GM20431 (cell line): ENCODE data around the gene SERPINB3.
"Not testable (repeated sequence)": the region's sequence is repeated elsewhere in the genome, so short reads cannot be mapped to it uniquely, and the experiment has no call there.

ENCODE experiments used
- in situ Hi-C: fragments of 300-500 bp; cut with MseI, MboI; formaldehyde crosslinking; loops from one replicate; pipeline ENCODE4 v1.15.0; 2020; ENCODE audit warnings: low sequenced_read_pairs; ENCODE audit not compliant: unreplicated experiment

SERPINB3 gene

GRCh38 chr18:63650271-63650670 lies 11.4 kb downstream of the SERPINB3 start:
- in situ Hi-C loops: not testable (repeated sequence)

- in situ Hi-C loops: no loop called here
Observed at GRCh38 chr18:63648241-63648640, 13.5 kb downstream of the SERPINB3 start.

GRCh38 chr18:63646936-63647335 lies 14.8 kb downstream of the SERPINB3 start:
- in situ Hi-C loops: no loop called here

DNA sequence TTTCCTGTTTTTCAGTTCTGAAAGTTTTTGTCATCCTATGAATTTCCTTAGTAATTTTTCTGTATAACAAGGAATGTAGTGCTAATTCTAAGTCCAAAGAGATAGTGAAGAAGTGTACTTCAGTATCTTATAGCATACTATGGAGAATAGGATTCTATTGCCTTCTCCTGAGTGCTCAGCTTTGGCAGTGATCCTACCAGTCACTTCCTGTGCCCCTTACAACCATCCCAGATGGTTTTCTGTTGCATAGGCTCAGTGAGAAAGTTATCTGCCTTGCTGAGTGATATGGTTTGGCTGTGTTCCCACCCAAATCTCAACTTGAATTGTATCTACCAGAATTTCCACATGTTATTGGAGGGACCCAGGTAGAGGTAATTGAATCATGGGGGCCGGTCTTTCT lies 17.0 kb downstream of the SERPINB3 start:
- in situ Hi-C loops: not testable (repeated sequence)

- in situ Hi-C loops: not testable (repeated sequence)
Observed at GRCh38 chr18:63644142-63644541, 17.6 kb downstream of the SERPINB3 start, which contains the start of gene SERPINB4. SERPINB4 (minus strand) TSS chr18:63644256; CDS start chr18:63643577, 679 bp downstream.

DNA sequence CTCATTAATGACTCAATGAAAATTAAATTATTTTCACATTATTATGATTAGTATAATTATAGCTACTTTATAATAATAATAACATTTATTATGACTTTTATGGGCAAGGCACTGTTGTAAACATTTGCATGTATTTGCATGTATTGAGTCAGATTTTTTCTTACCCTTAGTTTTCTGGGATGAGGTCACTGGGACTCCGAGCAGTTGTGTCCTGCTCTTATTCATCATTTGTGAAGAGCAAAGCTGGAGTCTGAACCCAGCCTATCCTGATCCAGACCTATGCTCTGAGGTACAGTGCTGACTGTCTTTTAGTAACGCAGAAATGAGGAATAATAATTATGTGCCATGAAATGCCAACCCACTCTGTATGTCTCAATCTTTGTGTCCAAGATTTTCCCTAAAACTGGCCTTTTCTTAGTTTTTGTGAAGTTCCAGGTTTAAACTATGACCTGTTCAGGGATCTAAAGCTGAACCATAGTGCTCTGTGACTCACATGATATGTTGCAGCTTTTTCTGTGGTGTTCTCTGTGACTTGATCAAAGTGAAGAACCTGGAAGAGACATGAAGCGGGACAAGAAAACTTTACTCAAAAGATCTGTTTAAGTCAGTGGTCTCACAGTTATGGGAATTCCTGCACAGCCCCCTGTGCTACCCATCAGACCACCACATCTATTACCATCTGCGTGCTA lies 18.9 kb downstream of the SERPINB3 start:
- in situ Hi-C loops: not testable (repeated sequence)

- in situ Hi-C loops: not testable (repeated sequence)
Observed at GRCh38 chr18:63641157-63641680, 20.5 kb downstream of the SERPINB3 start.

- in situ Hi-C loops: no loop called here
Observed at GRCh38 chr18:63637703-63638102, 24.0 kb downstream of the SERPINB3 start.

DNA sequence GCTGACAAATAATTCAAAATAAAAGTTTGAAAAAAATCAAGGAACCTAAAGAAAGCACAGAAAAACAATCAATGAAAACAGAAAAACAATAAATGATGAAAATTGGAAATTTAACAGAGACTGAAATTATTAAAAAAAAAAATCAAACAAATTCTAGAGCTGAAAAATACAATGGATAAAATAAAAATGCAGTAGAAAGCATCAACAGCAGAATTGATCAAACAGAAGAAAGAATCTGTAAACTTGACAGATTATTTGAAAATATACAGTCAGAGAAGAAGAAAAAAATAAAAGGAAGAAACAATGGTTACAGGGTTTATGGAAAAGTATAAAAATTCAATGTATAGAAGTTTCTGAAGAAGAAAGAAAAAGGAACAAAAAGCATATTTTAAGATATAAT lies 33.9 kb downstream of the SERPINB3 start:
- in situ Hi-C loops: no loop called here

DNA sequence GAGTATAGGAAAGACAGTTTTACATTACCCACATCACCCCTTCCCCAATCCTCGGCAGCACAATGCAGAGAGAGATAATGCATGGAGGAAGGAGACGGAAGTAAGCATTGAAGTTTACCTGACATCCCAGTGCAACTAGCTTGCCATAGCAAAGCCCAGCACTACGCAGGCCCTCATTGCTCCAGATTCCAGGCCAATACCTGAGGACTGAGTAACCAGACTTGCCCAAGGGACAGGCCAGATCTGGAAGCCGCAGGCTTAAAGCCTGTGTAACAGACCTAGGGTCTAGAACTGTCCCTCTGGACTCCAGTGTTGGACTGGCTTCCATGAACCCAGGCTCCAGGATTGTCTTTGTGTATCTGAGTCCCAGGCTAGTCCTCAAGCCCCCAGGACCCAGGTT lies 35.3 kb downstream of the SERPINB3 start:
- in situ Hi-C loops: no loop called here

DNA sequence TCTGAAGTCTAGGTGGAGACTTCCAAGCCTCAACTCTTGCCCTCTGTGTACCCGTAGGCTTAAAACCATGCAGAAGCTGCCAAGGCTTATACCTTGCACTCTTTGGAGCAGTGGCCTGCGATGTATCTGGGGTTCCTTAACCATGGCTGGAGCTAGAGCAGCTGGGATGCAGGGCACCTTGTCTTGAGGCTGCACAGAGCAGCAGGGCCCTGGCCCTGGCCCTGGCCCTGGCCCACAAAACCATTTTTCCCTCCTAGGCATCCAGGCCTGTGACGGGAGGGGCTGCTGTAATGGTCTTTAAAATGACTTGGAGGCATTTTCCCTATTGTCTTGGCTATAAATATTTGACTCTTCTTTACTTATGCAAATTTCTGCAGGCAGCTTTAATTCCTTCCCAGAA lies 36.8 kb downstream of the SERPINB3 start:
- in situ Hi-C loops: no loop called here

GRCh38 chr18:63619661-63620060 lies 42.0 kb downstream of the SERPINB3 start:
- in situ Hi-C loops: no loop called here

DNA sequence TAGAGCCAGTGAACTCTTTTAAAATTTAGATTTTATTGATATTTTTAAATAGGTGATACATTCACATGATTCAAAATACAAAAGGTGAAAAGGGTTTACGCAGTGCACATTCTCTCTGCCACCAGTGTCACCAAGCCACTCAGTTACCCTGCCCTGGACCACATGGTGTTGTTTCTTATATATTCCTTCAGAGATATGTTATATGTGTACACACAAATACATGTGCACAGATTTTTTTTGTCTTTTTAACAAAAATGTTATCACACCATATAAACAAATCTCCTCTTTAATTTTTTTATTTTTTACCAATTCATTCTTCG lies 43.8 kb downstream of the SERPINB3 start:
- in situ Hi-C loops: no loop called here

DNA sequence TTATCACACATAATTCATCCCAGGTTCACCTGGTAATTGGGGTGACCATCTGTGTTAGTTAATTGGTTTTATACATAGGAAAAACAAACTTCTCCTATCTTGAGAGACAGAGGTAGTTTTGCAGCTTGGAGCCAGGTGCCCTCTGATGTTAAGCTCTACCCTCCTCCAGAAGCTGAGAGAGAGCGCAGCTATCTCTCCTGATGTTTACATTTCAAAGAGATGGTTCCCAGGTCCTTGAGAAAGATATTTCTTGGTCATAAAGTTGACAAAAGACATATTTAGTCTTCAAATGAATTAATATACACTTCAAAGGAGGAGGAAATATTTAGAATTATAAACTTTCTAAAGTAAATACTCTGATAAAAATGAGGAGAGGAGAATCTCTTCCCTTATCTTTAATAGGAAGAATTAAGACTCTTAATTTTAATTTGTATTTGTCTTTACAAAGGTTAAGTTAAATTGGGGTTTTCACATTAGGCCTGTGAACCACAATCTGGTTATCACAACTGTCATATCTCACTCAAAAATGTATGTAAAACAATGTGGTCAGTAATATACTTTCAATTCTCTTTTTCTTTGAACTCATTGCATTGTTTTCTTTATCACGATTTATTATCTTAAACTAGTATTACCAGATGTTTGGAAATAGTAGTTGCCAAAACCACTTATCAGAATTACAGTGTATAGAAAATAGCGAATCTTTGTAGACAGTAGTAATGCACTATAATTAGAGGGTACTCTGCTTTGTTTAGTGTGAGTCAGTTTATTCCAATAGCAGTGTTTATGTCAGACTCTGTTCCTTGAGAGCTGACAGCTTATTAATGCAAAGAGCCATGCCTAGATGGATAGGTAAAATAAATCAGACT lies 44.4 kb downstream of the SERPINB3 start:
- in situ Hi-C loops: no loop called here

DNA sequence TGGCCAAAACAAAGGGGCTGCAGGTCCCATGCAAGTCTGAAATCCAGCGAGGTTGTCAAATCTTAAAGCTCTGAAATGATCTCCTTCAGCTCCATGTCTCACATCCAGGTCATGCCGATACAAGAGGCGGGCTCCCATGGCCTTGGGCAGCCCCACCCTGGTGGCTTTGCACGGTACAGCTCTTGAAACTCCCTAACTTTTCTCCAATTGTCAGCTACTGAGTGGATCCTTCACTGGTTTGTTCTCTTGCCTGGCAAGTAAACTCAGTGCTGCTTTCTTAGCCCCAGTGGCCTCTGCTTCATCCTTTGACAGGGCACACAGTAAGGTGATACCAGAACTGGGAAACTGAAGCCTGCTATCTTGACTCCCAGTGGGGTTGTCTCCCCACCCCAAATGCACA lies 48.3 kb downstream of the SERPINB3 start:
- in situ Hi-C loops: no loop called here

GRCh38 chr18:63606526-63606925 lies 55.2 kb downstream of the SERPINB3 start:
- in situ Hi-C loops: no loop called here
